ENCODE data around the gene ADI1. TPM values are rescaled to one million over a fixed set of nuclear protein-coding genes. Genes with fewer than 3 reads are reported as not detected.

Gene ADI1
- total and polyA plus RNA-seq, 10 of the 15 experiments (the other 5 are each of a cell fraction or from before 2014, with no cell fraction given): 4.4 to 78.7 (median 17.2) TPM

GRCh38 chr2:3491716-3492474, 27.4 kb downstream of the ADI1 start (continued):
- TF ChIP-seq CTCF (IDR thresholded peaks at IDR 0.05 in 2 of 3, conservative IDR thresholded peaks at IDR 0.05 in 1 of 3; ENCODE audit: control insufficient read depth in 2 of 3, extremely low read depth in 1 of 3, insufficient read depth in 1 of 3, low read depth in 3 of 3, low read length in 3 of 3) (no peak), ZNF592 (IDR thresholded peaks at IDR 0.05) (no peak), IRF3 (IDR thresholded peaks at IDR 0.05) (no peak), ATF3 (IDR thresholded peaks at IDR 0.05; ENCODE audit: borderline replicate concordance, extremely low read depth, low read depth, low read length) (no peak), ESRRA (IDR thresholded peaks at IDR 0.05; ENCODE audit: low read length) (no peak)
